IPS DF 6.9 (cell line): ENCODE results near the gene TUBB.
A peak's percentile ranks its signal among the peaks of the same experiment; 100 is the strongest.

Experiments
- DNase-seq: peaks from one replicate; pipeline ENCODE4 v3.0.0-alpha.2; 2013; ENCODE audit warnings: low read depth, low spot score
- H3K27ac ChIP-seq: one replicate; pipeline ENCODE4 v1.5.1; 2013; ENCODE audit warnings: low read length, control low read depth
- H3K27me3 ChIP-seq: 2 replicates; pipeline ENCODE4 v1.6.1; 2013; ENCODE audit warnings: mild to moderate bottlenecking, low read length; ENCODE audit not compliant: control insufficient read depth, insufficient read depth
- H3K36me3 ChIP-seq: 2 replicates; pipeline ENCODE4 v1.6.1; 2013; ENCODE audit warnings: low read length; ENCODE audit not compliant: control insufficient read depth, insufficient read depth
- H3K4me1 ChIP-seq: 2 replicates; pipeline ENCODE4 v1.6.1; 2013; ENCODE audit warnings: low read length; ENCODE audit not compliant: control insufficient read depth, insufficient read depth
- H3K4me3 ChIP-seq: 2 replicates; pipeline ENCODE4 v1.5.1; 2013; ENCODE audit warnings: mild to moderate bottlenecking, low read length
- H3K9me3 ChIP-seq: 2 replicates; pipeline ENCODE4 v1.6.1; 2013; ENCODE audit warnings: low read length, inconsistent platforms; ENCODE audit not compliant: control insufficient read depth, insufficient read depth
- WGBS: extraction: QIAGEN DNeasy Blood & Tissue Kit; methylation state at CpG from one replicate; pipeline ENCODE4 v1.1.7; 2013; ENCODE audit warnings: mixed read lengths, missing lambda C conversion rate; ENCODE audit not compliant: insufficient read length, insufficient coverage; 5-methylcytosine and 5-hydroxymethylcytosine counted together

Gene TUBB

DNA sequence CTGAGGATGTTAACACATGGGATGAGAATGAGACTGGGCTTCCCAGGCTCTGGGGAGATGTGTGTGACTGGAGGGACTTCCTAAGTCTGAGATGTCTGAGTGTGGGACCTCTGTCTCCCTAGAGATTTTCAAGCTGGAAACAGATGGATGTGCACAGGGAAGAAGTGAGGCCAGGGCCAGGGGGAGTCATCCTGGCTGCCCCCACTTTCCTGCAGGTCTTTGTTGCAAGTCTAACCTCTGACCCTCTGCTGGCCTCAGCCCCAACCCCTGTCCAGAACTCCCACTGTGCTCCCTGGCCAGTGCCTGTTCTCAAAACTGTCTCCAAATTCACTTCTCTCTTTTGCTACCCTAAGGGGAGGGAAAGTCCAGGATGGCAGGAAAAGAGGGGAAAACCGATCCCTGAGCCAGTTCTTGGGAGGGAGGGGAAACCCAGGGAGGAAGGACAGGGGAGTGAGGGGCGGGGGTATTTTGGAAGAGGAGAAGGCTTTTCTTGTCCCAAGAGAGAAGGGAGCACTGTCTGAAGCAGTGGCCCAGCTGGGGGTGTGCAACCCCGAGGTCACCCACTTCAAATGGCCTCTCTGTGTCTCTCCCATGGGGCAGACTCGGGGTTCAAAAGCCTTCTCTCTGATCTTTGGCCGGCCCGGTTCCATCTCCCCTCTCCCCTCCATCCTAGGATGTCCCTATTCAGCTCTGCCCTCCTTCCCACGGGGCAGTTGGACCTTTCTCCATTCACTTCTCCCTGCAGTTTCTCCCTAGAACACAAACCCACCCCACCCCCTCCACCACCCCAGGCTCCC is 36.8 kb upstream of the TUBB start:
- H3K4me1 ChIP-seq = peaks cover 11% of the 10 kb centered on the region; the same call in 1 of the 2 replicates
- no peak overlapping the region for H3K4me3 ChIP-seq
- H3K36me3 ChIP-seq = no peaks in the 10 kb centered on the region
- no peaks in the 10 kb centered on the region for H3K27me3 ChIP-seq
- H3K27ac ChIP-seq = no peak overlapping the region
- no peak for DNase-seq
- no peaks in the 10 kb centered on the region for H3K9me3 ChIP-seq
- WGBS = no CpG with 5 or more reads among the region's 7 CpGs

DNA sequence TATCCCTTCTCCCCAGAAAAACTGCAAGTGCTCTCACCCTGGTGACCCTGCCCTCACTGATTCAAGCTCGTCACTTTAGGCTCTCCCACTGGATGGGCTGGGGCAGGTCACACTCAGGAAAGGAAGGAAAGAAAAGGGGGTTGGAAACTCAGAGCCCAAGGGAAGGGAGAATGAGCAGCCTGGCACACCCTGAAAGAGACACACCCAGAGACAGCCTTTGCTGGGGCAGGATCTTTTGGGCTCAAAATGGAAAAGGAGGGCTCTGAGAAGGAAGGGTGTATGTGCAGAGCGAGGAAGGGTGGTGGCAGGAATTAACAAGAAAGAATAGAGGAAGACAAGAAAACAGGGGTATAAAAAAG is 36.2 kb upstream of the TUBB start:
- no peak overlapping the region for H3K4me3 ChIP-seq
- H3K27me3 ChIP-seq = no peaks in the 10 kb centered on the region
- H3K27ac ChIP-seq = no peak overlapping the region
- no peaks in the 10 kb centered on the region for H3K36me3 ChIP-seq
- WGBS = no CpG with 5 or more reads among the region's 2 CpGs
- H3K9me3 ChIP-seq = no peaks in the 10 kb centered on the region
- peaks cover 11% of the 10 kb centered on the region; the same call in 1 of the 2 replicates for H3K4me1 ChIP-seq
- no peak for DNase-seq

GRCh38 chr6:30684386-30685156 is 35.6 kb upstream of the TUBB start:
- H3K27ac ChIP-seq = no peak overlapping the region
- H3K4me3 ChIP-seq = no peak overlapping the region
- DNase-seq = no peak
- no peaks in the 10 kb centered on the region for H3K27me3 ChIP-seq
- H3K4me1 ChIP-seq = peaks cover 11% of the 10 kb centered on the region; the same call in 1 of the 2 replicates
- no peaks in the 10 kb centered on the region for H3K36me3 ChIP-seq
- no peaks in the 10 kb centered on the region for H3K9me3 ChIP-seq
- WGBS = no CpG with 5 or more reads among the region's 21 CpGs

DNA sequence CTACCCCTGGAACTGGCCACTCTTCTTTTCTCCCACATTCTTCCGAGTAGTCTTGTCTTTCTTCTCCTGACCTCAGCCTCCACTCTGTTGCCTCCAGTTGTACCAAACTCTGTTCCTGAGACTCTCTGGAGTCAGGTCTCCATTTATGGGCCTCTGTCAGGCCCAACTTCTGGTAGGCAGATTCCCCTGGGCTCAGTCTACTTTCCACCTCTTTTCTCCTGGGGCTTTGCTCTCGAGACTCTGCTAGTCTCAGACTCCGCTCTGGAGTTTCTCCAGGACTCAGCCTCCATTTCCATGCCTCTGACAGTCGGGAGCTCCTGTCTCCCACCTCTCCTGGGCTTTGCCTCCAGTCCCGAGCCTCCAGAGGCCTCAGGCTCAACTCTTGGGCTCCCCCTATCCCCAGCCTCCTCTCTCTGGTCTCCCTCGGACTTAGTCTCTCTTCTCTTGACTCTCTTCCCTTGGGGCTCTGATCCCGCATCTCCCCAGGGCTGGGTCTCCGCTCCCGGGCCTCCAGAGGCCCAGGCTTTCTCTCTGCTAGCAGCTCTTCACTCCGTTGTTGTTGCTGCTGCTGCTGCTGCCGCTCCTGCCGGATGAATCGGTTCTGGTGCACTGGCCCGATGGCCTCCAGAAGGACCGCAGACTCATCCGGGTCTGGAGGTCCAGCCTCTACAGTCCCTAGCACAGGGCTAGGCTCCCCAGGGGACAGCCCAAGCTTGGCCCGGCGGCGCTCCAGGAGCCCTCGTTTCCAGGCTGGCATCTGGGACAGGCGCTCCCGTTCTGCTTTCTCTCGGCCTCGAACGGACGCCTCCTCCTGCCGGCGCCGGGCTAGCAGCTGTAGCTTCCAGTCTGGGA is 34.8 kb upstream of the TUBB start:
- no peak overlapping the region; the same call in 1 of the 2 replicates for H3K4me3 ChIP-seq
- H3K36me3 ChIP-seq = no peaks in the 10 kb centered on the region
- WGBS = no CpG with 5 or more reads among the region's 29 CpGs
- no peak overlapping the region for H3K27ac ChIP-seq
- DNase-seq = no peak
- no peaks in the 10 kb centered on the region for H3K27me3 ChIP-seq
- H3K4me1 ChIP-seq = peaks cover 16% of the 10 kb centered on the region
- H3K9me3 ChIP-seq = no peaks in the 10 kb centered on the region

DNA sequence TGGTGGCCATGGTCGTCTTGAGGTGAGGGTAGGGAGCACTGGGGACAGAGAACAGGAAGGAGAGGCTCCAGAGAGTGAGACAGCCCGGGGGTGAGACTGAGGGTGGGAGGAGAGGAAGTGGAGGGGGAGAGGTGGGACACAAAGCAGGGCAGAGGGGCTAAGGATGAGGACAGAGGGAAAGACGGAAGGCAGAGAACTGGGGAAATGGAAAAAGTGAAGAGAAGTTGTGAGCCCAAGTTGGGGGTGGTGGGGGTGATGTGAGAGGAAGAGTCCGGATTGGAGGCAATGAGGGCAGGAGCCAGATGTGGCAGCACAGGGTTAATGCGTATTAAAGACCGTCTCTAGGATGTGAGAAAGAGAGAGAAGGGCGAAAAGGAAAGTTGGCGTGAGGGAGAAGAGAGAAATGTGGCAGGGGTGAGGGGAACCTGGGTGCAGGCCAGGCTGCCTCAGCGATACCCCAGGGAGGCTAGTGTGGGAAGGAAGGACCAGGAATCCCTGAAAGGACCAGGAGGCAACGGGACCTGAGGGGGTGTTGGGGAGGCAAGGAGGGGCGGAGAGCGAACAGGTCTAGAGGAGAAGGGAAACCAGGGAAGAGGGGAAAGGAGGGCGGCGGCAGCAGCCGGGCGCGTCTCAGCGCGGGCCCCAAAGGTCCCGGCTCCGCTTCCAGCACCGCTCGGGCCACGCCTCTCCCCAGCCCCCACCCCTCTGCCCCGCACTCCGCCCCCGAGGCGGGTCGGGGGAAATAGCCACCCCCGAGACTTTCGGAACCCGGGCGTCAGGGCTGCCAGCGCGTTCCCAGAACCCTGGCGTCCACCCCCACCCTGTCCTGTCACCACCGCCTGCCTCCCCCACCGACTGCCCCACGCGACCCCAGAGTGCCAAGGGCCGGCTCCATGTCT is 33.9 kb upstream of the TUBB start, which contains the start of gene PPP1R18:
TSS of gene PPP1R18 (minus strand) at position 637 of the 899 bp plus-strand sequence. CDS start at position 10, 627 bp downstream.
- Histone ChIP-seq H3K4me1 (peaks cover 16% of the 10 kb centered on the region), H3K27ac (no peak within 1 kb of the TSS), H3K27me3 (no peaks in the 10 kb centered on the region), H3K9me3 (no peaks in the 10 kb centered on the region), H3K4me3 (peak within 1 kb of the TSS; percentile 56; the same call in 1 of the 2 replicates), H3K36me3 (no peaks in the 10 kb centered on the region)
- DNase-seq = no peak
- WGBS = no CpG with 5 or more reads among the region's 41 CpGs

- Histone ChIP-seq H3K27me3 (no peaks in the 10 kb centered on the region), H3K27ac (no peak overlapping the region), H3K36me3 (no peaks in the 10 kb centered on the region), H3K9me3 (no peaks in the 10 kb centered on the region), H3K4me1 (peaks cover 16% of the 10 kb centered on the region), H3K4me3 (peak overlapping the region; percentile 56; the same call in 1 of the 2 replicates)
- no CpG with 5 or more reads among the region's 52 CpGs for WGBS
- no peak for DNase-seq
These were observed 33.1 kb upstream of the TUBB start for GRCh38 chr6:30686908-30687658.

- DNase-seq = no peak
- Histone ChIP-seq H3K9me3 (no peaks in the 10 kb centered on the region), H3K27ac (no peak overlapping the region), H3K36me3 (no peaks in the 10 kb centered on the region), H3K27me3 (no peaks in the 10 kb centered on the region), H3K4me1 (peaks cover 13% of the 10 kb centered on the region), H3K4me3 (peak overlapping the region; percentile 56; the same call in 1 of the 2 replicates)
- WGBS = no CpG with 5 or more reads among the region's 22 CpGs
These were observed 32.3 kb upstream of the TUBB start for GRCh38 chr6:30687659-30688431.

DNA sequence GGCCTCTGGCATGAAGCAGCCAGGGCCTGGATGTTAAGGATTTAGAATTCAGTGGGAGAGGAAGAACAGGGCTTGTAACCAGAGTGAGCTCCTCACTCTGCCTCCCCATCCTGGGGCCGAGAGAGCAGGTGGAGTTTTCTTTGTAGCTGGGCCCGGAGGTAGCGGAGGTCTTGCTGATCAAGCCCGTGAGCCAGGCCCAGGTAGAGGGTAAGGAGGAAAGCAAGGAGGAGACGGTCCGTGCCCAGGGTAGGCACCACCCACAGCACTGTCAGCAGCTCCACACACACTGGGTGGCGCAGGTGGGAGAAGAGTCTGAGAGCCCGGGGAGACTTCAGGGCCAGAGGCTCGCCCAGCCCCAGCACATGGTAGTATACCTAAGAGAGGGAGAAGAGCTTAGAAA is 31.6 kb upstream of the TUBB start:
- Histone ChIP-seq H3K27me3 (no peaks in the 10 kb centered on the region), H3K27ac (no peak overlapping the region), H3K4me1 (peaks cover 13% of the 10 kb centered on the region), H3K36me3 (no peaks in the 10 kb centered on the region), H3K4me3 (no peak overlapping the region), H3K9me3 (no peaks in the 10 kb centered on the region)
- WGBS = no CpG with 5 or more reads among the region's 9 CpGs
- no peak for DNase-seq
